Fibroblast of villous mesenchyme (primary cell): Measurements from ENCODE around the gene CLEC4M. TPM values are rescaled to one million over a fixed set of nuclear protein-coding genes. Genes with fewer than 3 reads are reported as not detected.
"Not testable (repeated sequence)": the region's sequence is repeated elsewhere in the genome, so short reads cannot be mapped to it uniquely, and the experiment has no call there.

ENCODE experiments used
- DNase-seq: peaks from one replicate; pipeline ENCODE4 v3.0.0-alpha.2; 2010; ENCODE audit warnings: low read depth
- H3K4me3 ChIP-seq: 2 replicates; pipeline ENCODE4 v1.5.1; 2011; ENCODE audit warnings: low read depth, mild to moderate bottlenecking, low read length
- total RNA-seq: library from RNA; depleted of rRNA; stranded (reverse); fragments of >200 nt; gene quantifications from 2 replicates; pipeline ENCODE4 v1.2.3, GENCODE V29; 2012
- TF ChIP-seq, protein P1 (sequence below): IDR thresholded peaks from 2 replicates; pipeline ENCODE4 v1.5.1; 2012; ENCODE audit warnings: low read depth, mild to moderate bottlenecking, low read length; ENCODE audit not compliant: insufficient read depth

CLEC4M gene
- total RNA-seq, 1 donor: not detected

DNA sequence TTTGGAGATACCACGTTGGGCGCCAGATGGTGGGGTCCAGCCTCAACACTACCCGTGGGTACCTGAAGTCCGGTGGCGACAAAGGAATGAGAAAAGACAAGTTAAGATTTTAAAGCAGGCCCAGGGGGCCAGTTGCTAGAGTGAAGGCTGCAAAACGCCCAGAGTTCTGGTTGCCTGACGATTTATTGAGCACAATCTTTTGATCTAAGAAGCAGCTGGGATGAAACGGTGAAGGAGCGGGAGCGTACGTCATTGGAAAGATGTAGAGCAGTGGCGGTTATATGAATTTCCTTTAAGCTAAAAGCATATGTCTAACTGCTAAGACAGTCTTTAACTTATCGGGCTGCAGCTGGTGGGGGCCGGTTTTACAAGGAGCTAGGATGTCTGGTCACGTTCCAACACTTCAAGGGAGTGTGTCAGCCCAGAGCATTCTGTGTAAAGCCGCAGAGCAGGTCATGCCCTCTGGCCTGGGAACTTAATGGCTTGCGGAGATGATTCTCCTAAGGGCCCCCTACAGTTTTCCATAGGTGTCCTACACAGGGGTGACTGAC, 38.1 kb downstream of the CLEC4M start:
- DNase-seq: peak; percentile 38
- no peak overlapping the region for H3K4me3 ChIP-seq
- TF ChIP-seq, protein P1, sequence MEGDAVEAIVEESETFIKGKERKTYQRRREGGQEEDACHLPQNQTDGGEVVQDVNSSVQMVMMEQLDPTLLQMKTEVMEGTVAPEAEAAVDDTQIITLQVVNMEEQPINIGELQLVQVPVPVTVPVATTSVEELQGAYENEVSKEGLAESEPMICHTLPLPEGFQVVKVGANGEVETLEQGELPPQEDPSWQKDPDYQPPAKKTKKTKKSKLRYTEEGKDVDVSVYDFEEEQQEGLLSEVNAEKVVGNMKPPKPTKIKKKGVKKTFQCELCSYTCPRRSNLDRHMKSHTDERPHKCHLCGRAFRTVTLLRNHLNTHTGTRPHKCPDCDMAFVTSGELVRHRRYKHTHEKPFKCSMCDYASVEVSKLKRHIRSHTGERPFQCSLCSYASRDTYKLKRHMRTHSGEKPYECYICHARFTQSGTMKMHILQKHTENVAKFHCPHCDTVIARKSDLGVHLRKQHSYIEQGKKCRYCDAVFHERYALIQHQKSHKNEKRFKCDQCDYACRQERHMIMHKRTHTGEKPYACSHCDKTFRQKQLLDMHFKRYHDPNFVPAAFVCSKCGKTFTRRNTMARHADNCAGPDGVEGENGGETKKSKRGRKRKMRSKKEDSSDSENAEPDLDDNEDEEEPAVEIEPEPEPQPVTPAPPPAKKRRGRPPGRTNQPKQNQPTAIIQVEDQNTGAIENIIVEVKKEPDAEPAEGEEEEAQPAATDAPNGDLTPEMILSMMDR: no peak

DNA sequence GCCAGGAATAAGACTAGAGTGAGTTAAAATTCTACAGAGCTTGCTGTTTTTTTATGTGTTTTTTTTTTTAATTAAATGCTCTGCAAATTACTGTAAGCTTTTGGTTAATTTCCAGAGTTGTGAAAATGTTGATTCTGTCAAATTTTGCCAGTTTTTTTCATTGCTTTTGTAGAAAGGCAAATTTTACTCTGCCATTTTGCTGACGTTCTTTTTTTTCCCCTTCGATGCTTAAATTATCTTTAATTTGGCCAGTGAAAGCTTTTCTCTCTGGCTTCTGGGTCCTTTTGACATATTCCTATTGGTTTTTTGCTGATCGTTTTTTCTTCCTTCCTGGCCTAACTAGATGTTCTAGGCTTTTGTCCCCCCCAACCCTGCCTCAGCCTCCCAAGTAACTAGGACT, 43.2 kb downstream of the CLEC4M start:
- H3K4me3 ChIP-seq: no peak overlapping the region
- no peak for DNase-seq
- TF ChIP-seq, protein P1: no peak

DNA sequence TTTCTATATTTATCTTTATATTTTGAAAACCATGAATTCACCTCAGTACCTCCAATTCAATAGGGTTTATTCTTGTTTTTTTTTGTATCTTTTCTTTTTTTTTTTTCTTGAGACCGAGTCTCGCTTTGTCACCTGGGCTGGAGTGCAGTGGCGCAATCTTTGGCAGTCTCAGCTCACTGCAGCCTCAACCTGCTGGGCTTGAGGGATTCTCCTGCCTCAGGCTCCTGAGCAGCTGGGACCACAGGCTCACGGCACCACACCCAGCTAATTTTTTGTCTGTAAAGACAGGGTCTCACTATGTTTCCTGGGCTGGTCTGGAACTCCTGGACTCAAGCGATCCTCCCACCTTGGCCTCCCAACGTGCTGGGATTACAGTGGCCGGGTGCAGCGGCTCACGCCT, 43.8 kb downstream of the CLEC4M start:
- no peak for DNase-seq
- H3K4me3 ChIP-seq: no peak overlapping the region
- TF ChIP-seq, protein P1: no peak

DNA sequence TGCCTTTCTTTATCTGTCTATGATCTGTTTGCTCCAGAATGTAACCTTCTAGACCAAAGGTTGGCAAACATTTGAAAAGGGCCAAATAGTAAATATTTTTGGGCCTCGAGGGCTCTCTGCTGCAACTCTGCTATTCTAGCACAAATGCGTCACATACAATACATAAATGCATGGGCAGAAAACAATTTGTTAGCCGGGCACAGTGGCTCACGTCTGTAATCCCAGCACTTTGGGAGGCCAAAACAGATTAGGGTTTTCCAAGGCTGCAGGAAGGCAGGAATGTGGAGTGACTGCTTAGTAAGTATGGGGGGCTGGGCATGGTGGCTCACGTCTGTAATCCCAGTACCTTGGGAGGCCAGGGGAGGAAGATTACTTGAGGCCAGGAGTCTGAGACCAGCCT, 45.1 kb downstream of the CLEC4M start:
- DNase-seq: no peak
- TF ChIP-seq, protein P1: no peak
- no peak overlapping the region for H3K4me3 ChIP-seq

DNA sequence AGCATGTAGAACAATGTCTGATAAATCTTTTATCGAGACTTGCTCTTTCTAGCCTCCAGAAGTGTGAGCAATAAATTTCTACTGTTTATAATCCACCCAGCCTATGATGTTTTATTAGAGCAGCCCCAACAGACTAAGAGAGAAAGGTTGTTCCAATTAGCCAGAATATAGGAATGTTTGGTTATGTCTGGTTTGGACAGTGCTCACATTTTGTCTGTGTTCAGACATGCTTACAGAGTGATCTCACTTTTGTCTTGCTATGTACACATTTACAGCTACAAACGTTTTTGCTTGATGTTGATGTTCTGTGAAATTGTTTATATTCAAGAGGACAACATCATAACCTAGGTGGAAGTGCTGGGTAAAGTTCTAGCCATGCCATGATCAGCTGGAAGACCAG, 48.9 kb downstream of the CLEC4M start:
- TF ChIP-seq, protein P1: no peak

DNA sequence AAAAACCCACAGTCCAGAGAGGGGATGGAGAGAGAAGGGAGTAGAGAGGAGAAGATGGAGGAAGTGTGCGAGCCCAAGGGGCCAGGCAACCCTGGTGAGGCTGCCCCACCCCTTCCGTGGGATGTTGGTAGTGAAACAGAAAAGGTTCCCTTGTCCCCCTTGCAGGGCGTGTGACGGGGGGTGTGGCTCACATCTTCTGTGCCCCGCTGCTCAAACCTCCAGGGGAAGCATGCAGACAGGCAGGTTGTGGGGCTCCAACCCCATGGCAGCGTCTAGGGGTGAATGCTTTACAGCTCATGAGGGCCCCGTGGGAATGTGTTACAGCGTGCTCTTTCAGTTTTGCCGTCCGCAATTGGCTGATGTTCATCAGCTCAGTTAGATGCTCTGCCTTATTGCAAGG, 52.3 kb downstream of the CLEC4M start:
- no peak for DNase-seq
- H3K4me3 ChIP-seq: no peak overlapping the region
- TF ChIP-seq, protein P1: no peak

More for the DNA sequence above, 48.9 kb downstream of the CLEC4M start:
- DNase-seq: no peak
- H3K4me3 ChIP-seq: no peak overlapping the region

DNA sequence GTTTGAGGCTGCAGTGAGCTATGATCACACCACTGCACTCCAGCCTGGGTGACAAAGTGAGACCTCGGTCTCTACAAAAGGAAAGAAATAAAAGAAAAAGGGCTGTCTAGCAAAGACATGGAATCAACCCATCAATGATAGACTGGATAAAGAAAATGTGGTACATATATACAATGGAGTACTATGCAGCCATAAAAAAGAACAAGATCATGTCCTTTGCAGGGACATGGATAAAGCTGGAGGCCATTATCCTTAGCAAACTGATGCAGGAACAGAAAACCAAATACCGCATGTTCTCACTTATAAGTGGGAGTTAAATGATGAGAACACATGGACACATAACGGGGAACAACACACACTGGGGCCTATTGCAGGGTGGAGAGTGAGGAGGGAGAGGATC, 53.0 kb downstream of the CLEC4M start:
- H3K4me3 ChIP-seq: not testable (repeated sequence)

More for the DNA sequence above, 53.0 kb downstream of the CLEC4M start:
- not testable (repeated sequence) for DNase-seq
